Bronchial epithelial cell (primary cell): ENCODE results near the gene RAB25. TPM values are rescaled to one million over a fixed set of nuclear protein-coding genes. Genes with fewer than 3 reads are reported as not detected.
"Not testable (repeated sequence)": the region's sequence is repeated elsewhere in the genome, so short reads cannot be mapped to it uniquely, and the experiment has no call there.

ENCODE experiments used
- DNase-seq: peaks from one replicate; pipeline ENCODE4 v3.0.0-alpha.2; 2010; ENCODE audit warnings: low read depth
- FAIRE-seq: peaks from 2 replicates; lab custom pipeline; 2011; peaks lifted over from hg19 to GRCh38; lab: Jason Lieb, UNC
- H3K27me3 ChIP-seq: 2 replicates; pipeline ENCODE4 v1.5.1; 2011; ENCODE audit warnings: low read length; ENCODE audit not compliant: control insufficient read depth, insufficient read depth
- H3K36me3 ChIP-seq: 2 replicates; pipeline ENCODE4 v1.5.1; 2011; ENCODE audit warnings: low read length; ENCODE audit not compliant: control insufficient read depth, insufficient read depth
- H3K4me3 ChIP-seq: 2 replicates; pipeline ENCODE4 v1.5.1; 2011; ENCODE audit warnings: mild to moderate bottlenecking, low read depth, low read length, control low read depth
- CTCF ChIP-seq: IDR thresholded peaks from 2 replicates; pipeline ENCODE4 v1.5.1; 2011; ENCODE audit warnings: mild to moderate bottlenecking, moderate library complexity, low read length, control low read depth, inconsistent platforms; ENCODE audit not compliant: insufficient read depth, severe bottlenecking
- total RNA-seq: library from RNA; depleted of rRNA; stranded (reverse); fragments of >200 nt; gene quantifications from 2 replicates; pipeline ENCODE4 v1.2.1, GENCODE V29; 2014

RAB25 gene
- total RNA-seq, 1 donor from 2014 or later = 30.3 TPM

- Histone ChIP-seq H3K27me3 (no peaks in the 10 kb centered on the region), H3K4me3 (no peak overlapping the region), H3K36me3 (peaks cover 8% of the 10 kb centered on the region)
- no peak for FAIRE-seq
- no peak for TF ChIP-seq CTCF
- no peak for DNase-seq
Observed at GRCh38 chr1:156021093-156021428, 39.9 kb upstream of the RAB25 start.

GRCh38 chr1:156021954-156022353, 39.0 kb upstream of the RAB25 start:
- Histone ChIP-seq H3K27me3 (no peaks in the 10 kb centered on the region), H3K36me3 (peaks cover 5% of the 10 kb centered on the region), H3K4me3 (no peak overlapping the region)
- no peak for DNase-seq
- FAIRE-seq = no peak
- no peak for TF ChIP-seq CTCF

- TF ChIP-seq CTCF = no peak
- H3K4me3 ChIP-seq = no peak overlapping the region
- DNase-seq (no peak), FAIRE-seq (no peak)
- no peaks in the 10 kb centered on the region for H3K27me3 ChIP-seq
- no peaks in the 10 kb centered on the region for H3K36me3 ChIP-seq
Observed at GRCh38 chr1:156024801-156025200, 36.2 kb upstream of the RAB25 start.

- FAIRE-seq = no peak
- no peaks in the 10 kb centered on the region for H3K36me3 ChIP-seq
- no peak overlapping the region for H3K4me3 ChIP-seq
- H3K27me3 ChIP-seq = no peaks in the 10 kb centered on the region
- DNase-seq = peak; percentile 30
- TF ChIP-seq CTCF = peak; percentile 78
Observed at GRCh38 chr1:156025876-156026275, 35.1 kb upstream of the RAB25 start.

- TF ChIP-seq CTCF = no peak
- Histone ChIP-seq H3K36me3 (no peaks in the 10 kb centered on the region), H3K27me3 (no peaks in the 10 kb centered on the region), H3K4me3 (no peak overlapping the region)
- DNase-seq (no peak), FAIRE-seq (no peak)
Observed at GRCh38 chr1:156026588-156026987, 34.4 kb upstream of the RAB25 start.

GRCh38 chr1:156033011-156033410, 27.9 kb upstream of the RAB25 start:
- DNase-seq (no peak), FAIRE-seq (no peak)

DNA sequence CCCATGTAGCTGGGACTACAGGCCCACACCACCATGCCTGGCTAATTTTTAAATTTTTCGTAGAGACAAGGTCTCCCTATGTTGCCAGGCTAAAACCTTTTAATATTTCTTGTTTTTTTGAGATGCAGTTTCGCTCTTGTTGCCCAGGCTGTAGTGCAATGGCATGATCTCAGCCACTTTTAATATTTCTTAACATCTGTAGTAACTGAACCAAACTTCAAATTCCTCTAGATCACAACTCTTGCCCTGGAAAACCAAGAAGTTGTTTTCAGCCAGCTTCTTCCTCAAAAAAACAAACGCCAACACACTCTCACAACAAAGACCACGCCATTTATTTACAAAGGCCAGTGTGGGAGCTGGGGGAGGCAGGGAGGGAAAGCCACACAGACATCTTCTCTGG, 26.0 kb upstream of the RAB25 start:
- H3K27me3 ChIP-seq, H3K36me3 ChIP-seq, H3K4me3 ChIP-seq, FAIRE-seq, DNase-seq: not testable (repeated sequence)

More at GRCh38 chr1:156033011-156033410, 27.9 kb upstream of the RAB25 start:
- Histone ChIP-seq H3K36me3 (peaks cover 2% of the 10 kb centered on the region), H3K27me3 (no peaks in the 10 kb centered on the region), H3K4me3 (no peak overlapping the region)
- TF ChIP-seq CTCF = no peak
